Islet precursor cell (in vitro differentiated cells): ENCODE data around the gene ADA.
"Not testable (repeated sequence)": the region's sequence is repeated elsewhere in the genome, so short reads cannot be mapped to it uniquely, and the experiment has no call there.

ENCODE experiments used
- DNase-seq: peaks from one replicate; pipeline ENCODE4 v3.0.0-alpha.2; 2018

Gene ADA

GRCh38 chr20:44597516-44597915 is 54.0 kb downstream of the ADA start:
- DNase-seq = no peak

DNA sequence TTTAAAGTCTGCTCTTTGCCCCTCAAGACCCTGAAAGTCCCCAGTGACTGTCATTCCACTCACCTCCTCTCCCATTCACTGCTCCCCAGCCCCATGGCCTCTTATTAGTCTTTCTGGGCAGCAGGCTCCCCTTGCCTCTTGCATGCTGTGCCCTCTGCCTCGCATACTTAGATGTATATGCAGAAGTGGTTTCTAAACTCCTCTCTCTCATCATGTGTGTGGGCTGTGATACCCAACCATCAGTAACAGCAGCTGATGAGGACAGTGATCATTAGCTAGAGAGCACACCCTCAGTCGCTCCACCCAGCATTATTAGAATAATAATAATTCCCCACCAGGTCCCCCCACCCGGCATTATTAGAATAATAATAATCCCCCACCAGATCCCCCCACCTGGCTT is 54.6 kb downstream of the ADA start:
- DNase-seq = no peak

- DNase-seq = no peak
Observed at GRCh38 chr20:44596010-44596409, 55.5 kb downstream of the ADA start.

GRCh38 chr20:44594730-44595129 is 56.8 kb downstream of the ADA start:
- no peak for DNase-seq

DNA sequence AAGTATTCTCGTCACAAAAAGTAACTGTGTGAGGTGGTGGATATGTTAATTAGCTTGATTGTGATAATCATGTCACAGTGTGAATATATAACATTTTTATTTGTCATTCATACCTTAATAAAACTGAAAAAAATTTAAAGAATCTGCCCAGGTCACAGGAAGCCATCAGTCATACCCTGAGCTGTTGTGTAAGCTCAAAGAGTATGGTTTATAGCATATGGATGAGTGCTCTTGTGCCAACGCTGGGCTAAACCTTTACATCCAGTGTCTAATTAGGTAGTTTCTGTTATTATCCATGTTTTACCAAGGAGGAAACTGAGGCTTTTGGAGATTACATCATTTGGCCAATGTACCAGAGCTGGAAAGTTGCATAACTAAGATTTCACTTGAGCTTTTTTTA is 57.7 kb downstream of the ADA start:
- DNase-seq = no peak

- DNase-seq = no peak
Observed at GRCh38 chr20:44592366-44592765, 59.1 kb downstream of the ADA start.

GRCh38 chr20:44590980-44591778 is 60.3 kb downstream of the ADA start:
- no peak for DNase-seq

GRCh38 chr20:44589537-44589936 is 62.0 kb downstream of the ADA start:
- no peak for DNase-seq

GRCh38 chr20:44588321-44588720 is 63.2 kb downstream of the ADA start:
- not testable (repeated sequence) for DNase-seq

DNA sequence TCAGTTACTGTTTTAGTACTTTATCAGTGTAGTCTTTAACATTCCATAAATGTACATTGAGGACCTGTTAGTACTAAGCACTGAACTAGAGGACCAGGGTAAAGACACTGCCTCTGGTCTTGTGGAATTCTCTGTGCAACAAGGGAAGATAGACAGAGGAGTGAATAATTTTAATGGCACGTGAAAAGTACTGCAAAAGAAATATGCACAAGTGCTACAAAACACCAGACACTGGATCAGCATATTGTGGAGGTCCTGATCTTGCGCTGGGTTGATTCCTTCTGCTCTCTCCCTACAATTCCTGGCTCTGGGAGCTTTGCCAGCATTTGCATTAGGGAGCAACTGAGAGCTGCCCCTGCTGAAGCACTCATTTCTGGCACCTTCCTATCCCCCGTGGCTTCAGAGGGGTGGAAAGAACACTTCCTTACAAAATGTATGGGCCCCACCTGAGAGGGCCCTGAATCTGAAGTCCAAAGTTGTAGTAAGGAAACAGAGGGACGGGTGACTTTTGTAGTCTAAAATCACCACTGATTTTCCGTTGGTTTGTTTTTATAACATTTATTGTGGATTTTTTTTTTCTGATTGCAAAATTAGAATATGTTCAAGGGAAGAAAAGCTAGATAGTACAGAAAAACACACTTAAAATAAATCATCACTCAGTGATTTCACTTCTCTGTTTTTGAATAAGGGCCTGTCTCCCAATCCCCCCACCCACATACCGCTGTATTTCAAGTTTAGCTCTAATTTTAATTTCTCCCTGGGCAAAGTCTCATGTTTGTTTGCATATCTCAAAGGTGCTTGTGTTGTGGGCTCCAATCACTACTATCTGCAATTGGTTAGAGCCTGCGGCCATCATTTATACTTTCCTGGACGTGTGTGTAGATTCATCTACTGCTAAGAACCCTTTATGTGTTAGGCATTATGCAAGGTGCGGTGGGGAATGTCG is 64.2 kb downstream of the ADA start:
- DNase-seq = no peak

DNA sequence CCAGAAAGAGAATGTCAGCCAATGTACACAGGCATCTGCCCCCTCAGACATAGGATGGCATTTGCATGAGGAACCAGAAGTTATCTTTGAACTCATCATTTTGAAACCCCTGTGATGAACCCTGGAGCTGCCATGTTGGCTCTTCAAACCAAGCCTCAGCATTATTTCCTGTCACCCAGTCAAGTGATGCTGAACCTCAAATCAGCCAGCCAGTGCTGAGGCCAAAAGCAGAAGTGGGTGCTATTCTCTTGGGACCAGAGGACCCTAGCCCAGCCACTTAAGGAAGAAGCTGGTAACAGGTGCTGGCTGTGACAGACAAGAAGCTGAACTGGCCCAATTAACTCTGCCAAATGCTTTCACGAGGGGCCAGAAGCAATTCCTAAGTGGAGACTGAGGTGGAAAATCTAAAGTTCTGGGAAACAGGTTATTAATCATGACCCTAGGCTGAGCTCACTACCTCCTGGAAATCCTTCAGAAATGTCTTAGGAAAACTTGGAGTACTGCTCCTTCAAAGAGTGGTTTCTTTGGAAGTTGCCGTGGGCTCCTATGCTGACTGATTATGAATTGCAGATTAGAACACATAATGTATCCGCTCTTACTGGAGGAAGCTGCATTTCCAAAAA is 65.1 kb downstream of the ADA start:
- DNase-seq = no peak

DNA sequence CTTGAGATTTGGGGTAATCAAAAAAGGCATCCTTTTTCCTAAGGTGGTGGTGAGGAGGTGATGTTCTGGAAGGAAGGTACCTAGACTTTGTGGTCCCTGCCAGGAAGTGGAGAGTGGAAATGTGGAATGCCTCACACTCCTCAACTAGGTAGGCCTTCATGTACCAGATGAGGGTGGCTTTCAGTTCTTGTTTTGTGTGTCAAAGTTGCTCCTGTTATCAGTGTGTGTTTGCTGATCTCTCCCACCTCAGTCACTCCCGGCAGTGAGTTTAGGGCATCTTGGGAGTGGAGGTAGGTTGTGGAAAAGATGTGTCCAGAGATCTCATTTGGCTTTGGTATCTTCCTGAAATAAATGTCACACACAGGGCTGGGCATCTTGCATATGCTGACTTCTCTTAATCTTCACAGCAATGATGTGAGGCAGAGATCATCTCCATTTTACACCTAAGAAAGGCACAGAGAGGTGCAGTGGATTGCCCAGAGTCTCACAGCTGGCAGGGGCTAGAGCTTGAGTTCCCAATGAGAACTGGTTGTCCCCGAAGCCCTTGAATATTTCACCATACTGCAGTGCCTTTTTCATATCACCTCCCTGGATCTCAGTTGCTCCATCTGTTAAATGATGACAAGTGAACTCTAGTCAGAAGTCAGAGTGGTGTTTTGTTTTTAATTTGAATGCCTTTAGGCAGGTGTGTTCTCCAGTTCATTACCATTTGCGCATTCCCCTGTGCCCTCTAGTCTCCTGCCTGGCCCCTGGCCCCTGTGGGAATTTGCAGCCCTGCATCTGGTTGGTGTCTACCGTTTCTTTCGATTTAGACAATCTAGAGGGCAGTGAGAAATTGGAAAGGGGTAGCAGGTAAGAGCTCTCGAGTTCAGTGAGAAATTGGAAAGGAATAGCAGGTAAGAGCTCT is 66.2 kb downstream of the ADA start:
- DNase-seq = no peak

- no peak for DNase-seq
Observed at GRCh38 chr20:44584162-44584561, 67.3 kb downstream of the ADA start.

GRCh38 chr20:44583157-44583556 is 68.3 kb downstream of the ADA start:
- no peak for DNase-seq

DNA sequence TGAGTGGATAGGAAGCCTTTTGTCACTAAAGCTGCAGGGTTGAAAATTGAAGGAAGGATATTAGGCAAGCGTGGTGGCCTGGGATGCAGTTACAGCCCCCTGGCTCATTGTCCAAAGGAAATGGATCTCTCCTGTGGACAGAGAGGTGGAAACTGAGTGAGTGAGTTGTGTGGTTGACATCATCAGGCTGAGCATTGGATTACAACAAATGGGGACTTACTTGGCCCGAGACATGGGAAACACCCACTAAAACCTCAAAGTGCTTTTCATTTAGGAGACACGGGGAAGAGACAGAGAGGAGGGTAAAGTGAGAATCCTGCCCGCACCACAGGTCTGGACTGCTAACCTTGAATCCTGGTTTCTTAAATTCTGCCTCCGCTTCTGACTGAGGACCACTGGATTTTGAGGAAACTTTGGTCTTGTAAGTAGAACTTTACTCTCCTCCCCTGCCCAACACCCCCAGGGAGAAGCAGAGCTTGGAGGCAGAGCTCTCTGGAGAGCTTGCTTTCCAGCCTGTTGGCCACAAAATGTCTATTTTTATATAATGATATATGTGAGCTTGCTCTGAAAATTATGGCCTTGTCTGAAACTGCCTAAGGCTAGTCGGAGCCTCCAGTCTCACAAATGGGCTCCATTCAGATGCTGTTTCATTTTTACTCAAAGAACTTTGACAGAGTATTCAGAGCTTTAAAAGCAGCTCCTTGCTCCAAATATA is 69.0 kb downstream of the ADA start, which contains the start of gene PKIG:
PKIG (plus strand) TSS at position 269 of the 715 bp plus-strand sequence. CDS start 31,978 bp downstream, outside the sequence.
- DNase-seq = peak; percentile 81

- DNase-seq = no peak
Observed at GRCh38 chr20:44581515-44581914, 70.0 kb downstream of the ADA start.

DNA sequence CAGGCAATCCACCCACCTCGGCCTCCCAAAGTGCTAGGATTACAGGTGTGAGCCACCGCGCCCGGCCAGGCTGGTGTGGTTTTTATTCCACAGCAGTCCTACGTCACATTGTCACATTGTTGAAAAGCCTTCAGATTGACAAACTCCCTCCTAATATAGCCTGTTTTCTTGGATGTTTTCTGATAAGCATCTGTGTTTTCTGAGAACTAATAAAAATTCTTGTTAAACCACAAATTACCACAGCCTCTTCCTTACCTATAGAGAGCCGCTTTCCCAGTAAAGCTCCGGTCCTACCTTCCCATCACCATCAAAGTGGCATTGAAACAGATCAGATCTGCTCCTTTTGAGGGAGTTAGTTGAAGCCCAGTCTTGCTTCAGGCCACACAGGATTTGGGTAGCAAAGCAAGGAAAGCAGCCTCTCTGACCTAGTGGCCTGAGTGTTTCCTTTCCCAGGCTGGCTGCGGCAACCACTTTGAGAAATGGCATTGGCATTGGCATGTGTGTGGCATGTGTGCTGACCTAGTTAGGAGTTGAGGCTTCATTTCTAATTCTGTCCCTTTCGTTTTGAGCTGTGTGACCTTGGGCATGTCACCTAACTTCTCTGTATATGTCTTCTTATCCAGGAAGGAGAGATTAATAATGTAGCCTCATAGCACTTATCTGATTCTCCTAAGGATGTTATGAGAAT is 70.8 kb downstream of the ADA start:
- DNase-seq = peak; percentile 90

- no peak for DNase-seq
Observed at GRCh38 chr20:44579313-44580081, 72.0 kb downstream of the ADA start.

- no peak for DNase-seq
Observed at GRCh38 chr20:44576297-44576696, 75.2 kb downstream of the ADA start.

GRCh38 chr20:44574372-44574771 is 77.1 kb downstream of the ADA start:
- no peak for DNase-seq
